Astrocyte (in vitro differentiated cells and primary cell): ENCODE data around the gene PDE7B.

ENCODE experiments used
- EZH2 ChIP-seq: IDR thresholded peaks from 2 replicates; pipeline ENCODE4 v1.6.1; 2012; ENCODE audit warnings: mild to moderate bottlenecking, low read length, inconsistent platforms; ENCODE audit not compliant: insufficient read depth
- TF ChIP-seq, protein P1 (sequence below): IDR thresholded peaks from 2 replicates; pipeline ENCODE4 v1.5.1; 2011; ENCODE audit warnings: low read depth, mild to moderate bottlenecking, inconsistent platforms, low read length, moderate library complexity; ENCODE audit not compliant: insufficient read depth

DNA sequence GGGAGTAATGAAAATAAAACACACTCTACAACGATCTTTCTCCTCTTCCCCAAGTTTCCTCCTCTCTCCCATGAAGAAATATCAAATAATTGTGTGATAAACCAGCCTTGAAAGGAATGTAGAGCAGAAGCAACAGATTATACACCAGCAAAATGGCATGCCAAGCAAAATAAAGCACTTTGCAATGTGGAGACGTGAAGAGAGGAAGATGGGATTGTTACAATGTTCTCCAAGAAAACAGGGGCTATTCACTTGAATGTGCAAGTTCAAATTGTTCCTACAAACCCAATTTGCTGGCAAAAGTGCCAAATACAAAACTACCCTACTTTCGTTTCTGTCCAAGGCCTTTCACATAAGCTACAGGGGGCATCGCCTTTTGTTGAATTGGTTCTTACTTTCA lies 185.1 kb downstream of the PDE7B start:
- TF ChIP-seq, protein P1, sequence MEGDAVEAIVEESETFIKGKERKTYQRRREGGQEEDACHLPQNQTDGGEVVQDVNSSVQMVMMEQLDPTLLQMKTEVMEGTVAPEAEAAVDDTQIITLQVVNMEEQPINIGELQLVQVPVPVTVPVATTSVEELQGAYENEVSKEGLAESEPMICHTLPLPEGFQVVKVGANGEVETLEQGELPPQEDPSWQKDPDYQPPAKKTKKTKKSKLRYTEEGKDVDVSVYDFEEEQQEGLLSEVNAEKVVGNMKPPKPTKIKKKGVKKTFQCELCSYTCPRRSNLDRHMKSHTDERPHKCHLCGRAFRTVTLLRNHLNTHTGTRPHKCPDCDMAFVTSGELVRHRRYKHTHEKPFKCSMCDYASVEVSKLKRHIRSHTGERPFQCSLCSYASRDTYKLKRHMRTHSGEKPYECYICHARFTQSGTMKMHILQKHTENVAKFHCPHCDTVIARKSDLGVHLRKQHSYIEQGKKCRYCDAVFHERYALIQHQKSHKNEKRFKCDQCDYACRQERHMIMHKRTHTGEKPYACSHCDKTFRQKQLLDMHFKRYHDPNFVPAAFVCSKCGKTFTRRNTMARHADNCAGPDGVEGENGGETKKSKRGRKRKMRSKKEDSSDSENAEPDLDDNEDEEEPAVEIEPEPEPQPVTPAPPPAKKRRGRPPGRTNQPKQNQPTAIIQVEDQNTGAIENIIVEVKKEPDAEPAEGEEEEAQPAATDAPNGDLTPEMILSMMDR, result no peak
- TF ChIP-seq EZH2, result no peak
